GM10266 (cell line): ENCODE measurements around the gene KIAA0825.
A peak's percentile ranks its signal among the peaks of the same experiment; 100 is the strongest.

ENCODE experiments used
- DNase-seq: peaks from one replicate; pipeline ENCODE4 v3.0.0; 2012; ENCODE audit errors: extremely low spot score
- TF ChIP-seq, protein P1 (sequence below): IDR thresholded peaks from 2 replicates; pipeline ENCODE4 v1.5.1; 2012; ENCODE audit warnings: mild to moderate bottlenecking, low read depth; ENCODE audit not compliant: control insufficient read depth, insufficient read depth; ENCODE audit errors: missing control alignments

KIAA0825 gene

DNA sequence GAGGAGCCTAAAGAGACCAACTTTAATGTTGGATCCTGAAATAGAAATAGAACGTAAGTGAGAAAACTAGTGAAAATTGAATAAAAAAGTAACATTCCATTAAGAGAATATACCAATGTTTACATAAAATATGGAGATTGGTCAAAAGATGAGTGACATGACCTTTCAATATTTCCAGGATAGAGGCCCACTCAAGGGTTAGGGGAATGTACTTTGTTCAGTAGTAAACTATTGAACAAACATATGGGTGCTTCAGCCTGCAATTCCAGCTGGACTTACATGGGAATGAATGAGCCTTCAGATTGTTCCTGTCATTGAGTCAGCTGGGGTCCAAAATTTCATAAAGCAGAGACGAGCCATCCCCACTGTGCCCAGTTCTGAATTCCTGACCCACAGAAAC is 505.3 kb downstream of the KIAA0825 start:
- DNase-seq, result no peak
- TF ChIP-seq, protein P1, sequence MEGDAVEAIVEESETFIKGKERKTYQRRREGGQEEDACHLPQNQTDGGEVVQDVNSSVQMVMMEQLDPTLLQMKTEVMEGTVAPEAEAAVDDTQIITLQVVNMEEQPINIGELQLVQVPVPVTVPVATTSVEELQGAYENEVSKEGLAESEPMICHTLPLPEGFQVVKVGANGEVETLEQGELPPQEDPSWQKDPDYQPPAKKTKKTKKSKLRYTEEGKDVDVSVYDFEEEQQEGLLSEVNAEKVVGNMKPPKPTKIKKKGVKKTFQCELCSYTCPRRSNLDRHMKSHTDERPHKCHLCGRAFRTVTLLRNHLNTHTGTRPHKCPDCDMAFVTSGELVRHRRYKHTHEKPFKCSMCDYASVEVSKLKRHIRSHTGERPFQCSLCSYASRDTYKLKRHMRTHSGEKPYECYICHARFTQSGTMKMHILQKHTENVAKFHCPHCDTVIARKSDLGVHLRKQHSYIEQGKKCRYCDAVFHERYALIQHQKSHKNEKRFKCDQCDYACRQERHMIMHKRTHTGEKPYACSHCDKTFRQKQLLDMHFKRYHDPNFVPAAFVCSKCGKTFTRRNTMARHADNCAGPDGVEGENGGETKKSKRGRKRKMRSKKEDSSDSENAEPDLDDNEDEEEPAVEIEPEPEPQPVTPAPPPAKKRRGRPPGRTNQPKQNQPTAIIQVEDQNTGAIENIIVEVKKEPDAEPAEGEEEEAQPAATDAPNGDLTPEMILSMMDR, result no peak

DNA sequence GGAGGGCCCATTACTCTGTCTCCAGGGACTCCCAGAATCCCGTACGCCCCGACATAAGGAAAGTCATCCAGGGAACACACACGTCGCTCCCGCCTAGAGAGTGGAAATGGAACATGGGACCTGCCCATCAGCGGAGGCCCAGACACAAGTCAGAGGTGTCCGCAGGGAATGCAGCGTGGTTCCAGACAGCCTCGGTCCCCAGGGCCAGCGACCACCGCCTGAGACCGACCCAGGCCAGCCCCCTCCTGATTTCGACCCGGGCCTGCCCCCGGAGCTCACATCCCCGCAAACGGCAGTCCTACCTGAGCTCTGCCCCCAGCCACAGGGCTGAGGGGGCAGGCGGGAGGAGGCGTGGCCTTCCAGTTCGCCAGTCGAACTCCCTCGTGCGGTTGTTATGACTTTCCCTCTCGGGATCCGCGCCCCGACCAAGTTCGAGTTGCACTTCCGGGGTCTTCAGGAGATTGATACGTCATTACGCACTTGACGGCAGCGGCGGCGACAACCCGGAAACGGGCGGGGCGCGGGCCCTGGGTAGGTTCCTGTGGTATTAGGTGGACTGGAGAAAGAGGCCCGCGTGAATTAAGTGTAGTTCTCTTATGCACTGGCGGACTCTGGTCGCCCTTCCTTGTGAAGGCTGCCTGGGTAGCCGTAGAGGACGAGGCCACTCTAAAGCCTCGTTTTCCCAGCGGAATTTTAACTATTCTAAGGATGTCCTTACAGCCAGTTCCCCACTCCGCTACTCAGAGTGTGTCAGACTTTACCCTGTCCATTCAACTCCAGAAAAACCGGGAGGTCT is 507.0 kb downstream of the KIAA0825 start:
- peak; percentile 87 for DNase-seq

DNA sequence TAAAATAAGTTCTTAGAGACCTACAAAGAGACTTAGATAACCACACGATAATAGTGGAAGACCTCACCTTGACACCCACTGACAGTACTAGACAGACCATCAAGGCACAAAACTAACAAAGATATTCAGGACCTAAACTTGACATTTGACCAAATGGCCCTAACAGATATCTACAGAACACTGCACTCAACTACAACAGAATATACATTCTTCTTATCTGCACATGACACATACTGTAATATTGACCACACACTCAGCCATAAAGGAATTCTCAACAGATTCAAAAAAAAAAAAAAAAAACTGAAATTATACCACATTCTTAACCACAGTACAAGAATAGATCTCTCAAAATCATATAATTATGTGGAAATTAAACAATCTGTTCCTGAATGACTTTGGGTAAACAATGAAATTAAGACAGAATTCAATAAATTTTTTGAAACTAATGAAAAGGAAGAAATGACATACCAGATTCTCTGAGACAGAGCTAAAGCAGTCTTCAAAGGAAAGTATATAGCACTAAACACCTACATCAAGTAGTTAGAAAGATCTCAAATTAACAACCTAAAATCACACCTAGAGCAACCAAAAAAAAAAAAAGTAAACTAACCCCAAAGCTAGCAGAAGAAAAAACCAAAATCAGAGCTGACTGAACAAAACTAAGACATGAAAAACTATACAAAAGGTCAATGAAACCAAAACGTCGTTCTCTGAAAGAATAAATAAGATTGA is 514.7 kb downstream of the KIAA0825 start:
- TF ChIP-seq, protein P1, result no peak
- no peak for DNase-seq

More for the DNA sequence above, 507.0 kb downstream of the KIAA0825 start:
- TF ChIP-seq, protein P1, result peak; percentile 24
